ENCODE measurements around the gene CRABP2.

- TF ChIP-seq CTCF (IDR thresholded peaks at IDR 0.05 in 2 of 3, conservative IDR thresholded peaks at IDR 0.05 in 1 of 3; ENCODE audit: control insufficient read depth in 2 of 3, extremely low read depth in 1 of 3, insufficient read depth in 1 of 3, low read depth in 3 of 3, low read length in 3 of 3) (no peak), E4F1 (IDR thresholded peaks at IDR 0.05; ENCODE audit: borderline replicate concordance, partially characterized antibody) (no peak), POLR2AphosphoS5 (IDR thresholded peaks at IDR 0.05; ENCODE audit: low read length) (no peak), EGR1 (IDR thresholded peaks at IDR 0.05; ENCODE audit: borderline replicate concordance in 1 of 2, low read depth in 2 of 2, low read length in 2 of 2) (no peak), MTA2 (IDR thresholded peaks at IDR 0.05; ENCODE audit: low read depth) (no peak), RAD51 (IDR thresholded peaks at IDR 0.05) (no peak), SUZ12 (IDR thresholded peaks at IDR 0.05; ENCODE audit: unreplicated experiment) (no peak), NR2C1 (IDR thresholded peaks at IDR 0.05) (no peak), JUND (IDR thresholded peaks at IDR 0.05; ENCODE audit: low read depth, low read length) (no peak), RAD21 (IDR thresholded peaks at IDR 0.05; ENCODE audit: insufficient read depth, low read depth, low read length) (no peak), ETV6 (conservative IDR thresholded peaks at IDR 0.05 in 1 of 2, IDR thresholded peaks at IDR 0.05 in 1 of 2; ENCODE audit: borderline replicate concordance in 1 of 2, low read depth in 1 of 2) (no peak), JUNB (IDR thresholded peaks at IDR 0.05) (no peak)
- TF ChIP-seq, protein P1, sequence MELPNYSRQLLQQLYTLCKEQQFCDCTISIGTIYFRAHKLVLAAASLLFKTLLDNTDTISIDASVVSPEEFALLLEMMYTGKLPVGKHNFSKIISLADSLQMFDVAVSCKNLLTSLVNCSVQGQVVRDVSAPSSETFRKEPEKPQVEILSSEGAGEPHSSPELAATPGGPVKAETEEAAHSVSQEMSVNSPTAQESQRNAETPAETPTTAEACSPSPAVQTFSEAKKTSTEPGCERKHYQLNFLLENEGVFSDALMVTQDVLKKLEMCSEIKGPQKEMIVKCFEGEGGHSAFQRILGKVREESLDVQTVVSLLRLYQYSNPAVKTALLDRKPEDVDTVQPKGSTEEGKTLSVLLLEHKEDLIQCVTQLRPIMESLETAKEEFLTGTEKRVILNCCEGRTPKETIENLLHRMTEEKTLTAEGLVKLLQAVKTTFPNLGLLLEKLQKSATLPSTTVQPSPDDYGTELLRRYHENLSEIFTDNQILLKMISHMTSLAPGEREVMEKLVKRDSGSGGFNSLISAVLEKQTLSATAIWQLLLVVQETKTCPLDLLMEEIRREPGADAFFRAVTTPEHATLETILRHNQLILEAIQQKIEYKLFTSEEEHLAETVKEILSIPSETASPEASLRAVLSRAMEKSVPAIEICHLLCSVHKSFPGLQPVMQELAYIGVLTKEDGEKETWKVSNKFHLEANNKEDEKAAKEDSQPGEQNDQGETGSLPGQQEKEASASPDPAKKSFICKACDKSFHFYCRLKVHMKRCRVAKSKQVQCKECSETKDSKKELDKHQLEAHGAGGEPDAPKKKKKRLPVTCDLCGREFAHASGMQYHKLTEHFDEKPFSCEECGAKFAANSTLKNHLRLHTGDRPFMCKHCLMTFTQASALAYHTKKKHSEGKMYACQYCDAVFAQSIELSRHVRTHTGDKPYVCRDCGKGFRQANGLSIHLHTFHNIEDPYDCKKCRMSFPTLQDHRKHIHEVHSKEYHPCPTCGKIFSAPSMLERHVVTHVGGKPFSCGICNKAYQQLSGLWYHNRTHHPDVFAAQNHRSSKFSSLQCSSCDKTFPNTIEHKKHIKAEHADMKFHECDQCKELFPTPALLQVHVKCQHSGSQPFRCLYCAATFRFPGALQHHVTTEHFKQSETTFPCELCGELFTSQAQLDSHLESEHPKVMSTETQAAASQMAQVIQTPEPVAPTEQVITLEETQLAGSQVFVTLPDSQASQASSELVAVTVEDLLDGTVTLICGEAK (IDR thresholded peaks at IDR 0.05; ENCODE audit: borderline replicate concordance): no peak
Measured at GRCh38 chr1:156707417-156708217, 2.2 kb upstream of the CRABP2 start.

Data from GM12878 (cell line).